ENCODE data around the gene OGG1.

Gene OGG1

DNA sequence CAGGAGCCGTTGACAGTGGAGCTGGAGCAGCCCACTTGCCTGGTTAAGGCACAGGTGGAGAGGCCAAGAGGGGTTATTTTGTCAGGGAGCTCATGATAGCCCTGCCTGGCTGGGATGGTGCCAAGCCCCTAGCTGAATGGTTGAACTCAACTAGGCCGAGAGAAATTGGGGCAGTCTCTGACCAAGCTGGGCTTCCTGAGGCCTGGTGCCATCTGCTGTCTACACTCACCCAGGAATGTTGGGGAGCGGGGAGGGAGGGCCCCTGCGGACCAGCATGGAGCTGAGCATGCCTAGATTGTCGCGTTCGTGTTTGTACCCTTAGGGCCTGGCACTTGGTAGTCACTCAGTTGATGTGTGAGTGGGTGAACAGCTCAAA is 17.0 kb upstream of the OGG1 start:
- H3K4me3 ChIP-seq (ENCODE audit: control insufficient read depth, low read depth, low read length) = peak overlapping the region; percentile 83
- DNase-seq (ENCODE audit: low read depth) = peak; percentile 28
- TF ChIP-seq, protein P1, sequence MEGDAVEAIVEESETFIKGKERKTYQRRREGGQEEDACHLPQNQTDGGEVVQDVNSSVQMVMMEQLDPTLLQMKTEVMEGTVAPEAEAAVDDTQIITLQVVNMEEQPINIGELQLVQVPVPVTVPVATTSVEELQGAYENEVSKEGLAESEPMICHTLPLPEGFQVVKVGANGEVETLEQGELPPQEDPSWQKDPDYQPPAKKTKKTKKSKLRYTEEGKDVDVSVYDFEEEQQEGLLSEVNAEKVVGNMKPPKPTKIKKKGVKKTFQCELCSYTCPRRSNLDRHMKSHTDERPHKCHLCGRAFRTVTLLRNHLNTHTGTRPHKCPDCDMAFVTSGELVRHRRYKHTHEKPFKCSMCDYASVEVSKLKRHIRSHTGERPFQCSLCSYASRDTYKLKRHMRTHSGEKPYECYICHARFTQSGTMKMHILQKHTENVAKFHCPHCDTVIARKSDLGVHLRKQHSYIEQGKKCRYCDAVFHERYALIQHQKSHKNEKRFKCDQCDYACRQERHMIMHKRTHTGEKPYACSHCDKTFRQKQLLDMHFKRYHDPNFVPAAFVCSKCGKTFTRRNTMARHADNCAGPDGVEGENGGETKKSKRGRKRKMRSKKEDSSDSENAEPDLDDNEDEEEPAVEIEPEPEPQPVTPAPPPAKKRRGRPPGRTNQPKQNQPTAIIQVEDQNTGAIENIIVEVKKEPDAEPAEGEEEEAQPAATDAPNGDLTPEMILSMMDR (conservative IDR thresholded peaks at IDR 0.05; ENCODE audit: control insufficient read depth, insufficient read depth, low read depth, low read length) = no peak

DNA sequence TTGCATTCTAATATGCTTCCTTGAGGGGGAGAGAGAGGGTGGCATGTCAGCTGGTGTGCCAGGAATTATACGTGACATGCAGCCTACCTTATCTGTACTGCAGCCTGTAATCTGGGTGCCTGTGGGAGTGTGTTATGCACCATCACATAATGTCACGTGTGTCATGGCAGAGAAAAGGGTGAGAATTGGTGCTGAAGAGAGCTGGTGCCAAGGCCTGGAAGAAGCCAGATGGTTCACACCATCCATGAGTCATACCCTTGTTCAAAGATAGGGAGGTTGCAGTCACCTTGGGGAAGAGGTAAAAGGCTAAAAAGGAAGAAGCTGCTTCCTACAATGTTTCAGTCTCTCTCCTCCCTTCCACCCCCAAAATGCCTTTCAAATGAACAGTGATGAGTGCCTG is 12.9 kb upstream of the OGG1 start:
- TF ChIP-seq, protein P1 (conservative IDR thresholded peaks at IDR 0.05; ENCODE audit: control insufficient read depth, insufficient read depth, low read depth, low read length) = no peak
- DNase-seq (ENCODE audit: low read depth) = peak; percentile 23
- H3K4me3 ChIP-seq (ENCODE audit: control insufficient read depth, low read depth, low read length) = no peak overlapping the region

GRCh38 chr3:9739181-9739580 is 10.6 kb upstream of the OGG1 start:
- no peak overlapping the region for H3K4me3 ChIP-seq (ENCODE audit: control insufficient read depth, low read depth, low read length)
- DNase-seq (ENCODE audit: low read depth) = no peak
- TF ChIP-seq, protein P1 (conservative IDR thresholded peaks at IDR 0.05; ENCODE audit: control insufficient read depth, insufficient read depth, low read depth, low read length) = no peak

GRCh38 chr3:9742560-9742959 is 7.2 kb upstream of the OGG1 start:
- TF ChIP-seq, protein P1 (conservative IDR thresholded peaks at IDR 0.05; ENCODE audit: control insufficient read depth, insufficient read depth, low read depth, low read length) = no peak
- H3K4me3 ChIP-seq (ENCODE audit: control insufficient read depth, low read depth, low read length) = no peak overlapping the region
- DNase-seq (ENCODE audit: low read depth) = no peak

- TF ChIP-seq, protein P1 (conservative IDR thresholded peaks at IDR 0.05; ENCODE audit: control insufficient read depth, insufficient read depth, low read depth, low read length) = no peak
- no peak overlapping the region for H3K4me3 ChIP-seq (ENCODE audit: control insufficient read depth, low read depth, low read length)
- no peak for DNase-seq (ENCODE audit: low read depth)
These were observed 6.2 kb upstream of the OGG1 start for GRCh38 chr3:9743548-9743947.

DNA sequence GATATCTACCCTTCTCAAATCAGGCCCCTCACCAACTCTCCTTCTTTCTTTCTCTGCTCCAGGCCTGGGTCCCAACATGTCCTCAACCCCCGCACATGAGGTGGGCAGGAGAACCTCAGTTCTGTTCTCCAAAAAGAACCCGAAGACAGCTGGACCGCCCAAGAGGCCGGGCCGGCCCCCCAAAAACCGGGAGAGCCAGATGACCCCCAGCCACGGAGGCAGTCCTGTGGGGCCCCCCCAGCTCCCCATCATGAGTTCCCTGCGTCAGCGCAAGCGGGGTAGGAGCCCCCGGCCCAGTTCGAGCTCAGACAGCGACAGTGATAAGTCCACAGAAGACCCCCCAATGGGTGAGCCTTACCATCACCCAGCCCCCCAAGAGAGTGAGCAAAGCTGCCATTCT is 5.6 kb upstream of the OGG1 start:
- DNase-seq (ENCODE audit: low read depth) = no peak

More for the DNA sequence above, 5.6 kb upstream of the OGG1 start:
- H3K4me3 ChIP-seq (ENCODE audit: control insufficient read depth, low read depth, low read length) = no peak overlapping the region
- TF ChIP-seq, protein P1 (conservative IDR thresholded peaks at IDR 0.05; ENCODE audit: control insufficient read depth, insufficient read depth, low read depth, low read length) = no peak
